Natural killer cell (primary cell): Measurements from ENCODE around the gene BRCA2. TPM values are rescaled to one million over a fixed set of nuclear protein-coding genes. Genes with fewer than 3 reads are reported as not detected.
A peak's percentile ranks its signal among the peaks of the same experiment; 100 is the strongest.

ENCODE experiments used
- ATAC-seq, 3 donors: fragments of 150-1000 bp in 2 of 3; fragments of 200-7000 bp in 1 of 3; cut with Tn5 transposase; 1 replicate in 1 of 3; 2 replicates in 2 of 3; pipeline ENCODE4 v1.10.0; 2021; ENCODE audit warnings: mild to moderate bottlenecking in 2 of 3, moderate library complexity in 2 of 3
- DNase-seq, 2 donors: peaks; one replicate each; pipeline versions ENCODE4 v3.0.0 to v3.0.0-alpha.2; 2013 to 2021; ENCODE audit warnings: mixed read lengths in 1 of 2
- H3K27ac ChIP-seq: one replicate; pipeline ENCODE4 v1.5.1; 2013; ENCODE audit warnings: mild to moderate bottlenecking, low read length
- H3K27me3 ChIP-seq: one replicate; pipeline ENCODE4 v1.6.1; 2013; ENCODE audit warnings: low read length; ENCODE audit not compliant: control insufficient read depth, insufficient read depth
- H3K36me3 ChIP-seq: one replicate; pipeline ENCODE4 v1.6.1; 2013; ENCODE audit warnings: low read length; ENCODE audit not compliant: control insufficient read depth, insufficient read depth
- H3K4me1 ChIP-seq: one replicate; pipeline ENCODE4 v1.6.1; 2013; ENCODE audit warnings: low read length; ENCODE audit not compliant: control insufficient read depth, insufficient read depth
- H3K4me3 ChIP-seq: one replicate; pipeline ENCODE4 v1.5.1; 2013; ENCODE audit warnings: low read length
- H3K9me3 ChIP-seq: one replicate; pipeline ENCODE4 v1.6.1; 2013; ENCODE audit warnings: low read length; ENCODE audit not compliant: control insufficient read depth, insufficient read depth
- H3K27ac Mint-ChIP-seq, 2 donors: one replicate each; pipeline ENCODE4 v1.8.0; 2022; ENCODE audit warnings: mild to moderate bottlenecking in 2 of 2, mixed read lengths in 2 of 2, moderate library complexity in 1 of 2
- H3K27me3 Mint-ChIP-seq, 2 donors: one replicate each; pipeline ENCODE4 v1.8.0; 2022; ENCODE audit warnings: low read depth in 2 of 2, mixed read lengths in 2 of 2
- H3K36me3 Mint-ChIP-seq: one replicate; pipeline ENCODE4 v1.8.0; 2022; ENCODE audit warnings: mixed read lengths
- H3K4me1 Mint-ChIP-seq, 2 donors: one replicate each; pipeline ENCODE4 v1.8.0; 2022; ENCODE audit warnings: mixed read lengths in 2 of 2
- H3K4me3 Mint-ChIP-seq: one replicate; pipeline ENCODE4 v1.8.0; 2022; ENCODE audit warnings: mild to moderate bottlenecking, moderate library complexity, mixed read lengths
- H3K9me3 Mint-ChIP-seq, 2 donors: one replicate each; pipeline ENCODE4 v1.8.0; 2022; ENCODE audit warnings: mixed read lengths in 2 of 2
- CTCF ChIP-seq: fragments of 200-600 bp; IDR thresholded peaks from one replicate; pipeline ENCODE4 v1.8.0; 2022; ENCODE audit warnings: antibody characterized with exemption
- WGBS: methylation state at CpG from one replicate; pipeline ENCODE4 v1.1.7; 2013; ENCODE audit warnings: missing lambda C conversion rate; ENCODE audit not compliant: insufficient coverage; 5-methylcytosine and 5-hydroxymethylcytosine counted together
- intact Hi-C: fragments of 100-400 bp; cut with micrococcal nuclease; formaldehyde crosslinking; loops from one replicate; pipeline ENCODE4 v1.14.2; 2022
- total RNA-seq, 4 donors: library from RNA; stranded (reverse); fragments of 120-200 nt in 1 of 4; gene quantifications; one replicate each; pipeline versions ENCODE4 v1.2.3 to v1.2.4, GENCODE V29; 2013 to 2022

Gene BRCA2
- total RNA-seq, 3 donors from 2014 or later (not counting 1 experiment from before 2014, with no cell fraction given), result 3.6 to 4.3 (median 3.6) TPM

GRCh38 chr13:32415019-32415418 is 99.7 kb downstream of the BRCA2 start:
- Histone ChIP-seq H3K36me3 (peaks cover 7% of the 10 kb centered on the region), H3K9me3 (no peaks in the 10 kb centered on the region), H3K27ac (no peak overlapping the region), H3K27me3 (no peaks in the 10 kb centered on the region), H3K4me3 (no peak overlapping the region), H3K4me1 (no peaks in the 10 kb centered on the region)
- ATAC-seq, result peak; percentile 62 to 73 (median 65)
- Mint-ChIP-seq H3K9me3 (no peaks in the 10 kb centered on the region), H3K36me3 (no peaks in the 10 kb centered on the region), H3K27me3 (no peaks in the 10 kb centered on the region), H3K4me1 (peaks cover 21 to 27% of the 10 kb centered on the region in 2 donors), H3K27ac (no peak overlapping the region), H3K4me3 (no peak overlapping the region)
- peak; percentile 59 for TF ChIP-seq CTCF
- intact Hi-C loops, result no loop called here
- DNase-seq, result peak in 1 of 2 donors; percentile 51

- intact Hi-C loops, result no loop called here
- Mint-ChIP-seq H3K4me3 (no peak overlapping the region), H3K4me1 (peaks cover 13 to 23% of the 10 kb centered on the region in 2 donors), H3K27me3 (no peaks in the 10 kb centered on the region), H3K9me3 (no peaks in the 10 kb centered on the region), H3K27ac (peak overlapping the region in 1 of 2 donors; percentile 11), H3K36me3 (no peaks in the 10 kb centered on the region)
- 95% methylated on average over 1 of the region's 1 CpG for WGBS
- H3K9me3 ChIP-seq, result no peaks in the 10 kb centered on the region
- no peak for TF ChIP-seq CTCF
- no peak overlapping the region for H3K27ac ChIP-seq
- H3K36me3 ChIP-seq, result peaks cover 9% of the 10 kb centered on the region
- DNase-seq, result no peak
- H3K4me1 ChIP-seq, result no peaks in the 10 kb centered on the region
- H3K4me3 ChIP-seq, result no peak overlapping the region
- H3K27me3 ChIP-seq, result no peaks in the 10 kb centered on the region
- no peak for ATAC-seq
Observed at GRCh38 chr13:32417995-32418394, 102.7 kb downstream of the BRCA2 start.

GRCh38 chr13:32419862-32420261 is 104.6 kb downstream of the BRCA2 start:
- 100% methylated on average over 2 of the region's 2 CpGs for WGBS
- Mint-ChIP-seq H3K4me3 (no peak overlapping the region), H3K36me3 (no peaks in the 10 kb centered on the region), H3K9me3 (no peaks in the 10 kb centered on the region), H3K27ac (peak overlapping the region in 1 of 2 donors; percentile 52), H3K4me1 (peaks cover 27 to 37% of the 10 kb centered on the region in 2 donors), H3K27me3 (no peaks in the 10 kb centered on the region)
- intact Hi-C loops, result no loop called here
- no peak for DNase-seq
- no peak overlapping the region for H3K4me3 ChIP-seq
- H3K27ac ChIP-seq, result no peak overlapping the region
- H3K4me1 ChIP-seq, result peaks cover 3% of the 10 kb centered on the region
- no peaks in the 10 kb centered on the region for H3K9me3 ChIP-seq
- peak in 1 of 3 donors; percentile 28 for ATAC-seq
- no peaks in the 10 kb centered on the region for H3K27me3 ChIP-seq
- TF ChIP-seq CTCF, result no peak
- peaks cover 9% of the 10 kb centered on the region for H3K36me3 ChIP-seq

- TF ChIP-seq CTCF, result no peak
- Histone ChIP-seq H3K27me3 (no peaks in the 10 kb centered on the region), H3K9me3 (no peaks in the 10 kb centered on the region), H3K4me3 (no peak overlapping the region), H3K36me3 (peaks cover 7% of the 10 kb centered on the region), H3K27ac (no peak overlapping the region), H3K4me1 (peaks cover 25% of the 10 kb centered on the region)
- ATAC-seq (no peak), DNase-seq (no peak)
- peak overlapping the region; percentile 43 to 79 for H3K27ac Mint-ChIP-seq
- 73% methylated on average over 3 of the region's 3 CpGs for WGBS
- peaks cover 39 to 49% of the 10 kb centered on the region in 2 donors for H3K4me1 Mint-ChIP-seq
- H3K36me3 Mint-ChIP-seq, result no peaks in the 10 kb centered on the region
- H3K27me3 Mint-ChIP-seq, result no peaks in the 10 kb centered on the region
- intact Hi-C loops, result no loop called here
- H3K9me3 Mint-ChIP-seq, result no peaks in the 10 kb centered on the region
- H3K4me3 Mint-ChIP-seq, result no peak overlapping the region
Observed at GRCh38 chr13:32423592-32423991, 108.3 kb downstream of the BRCA2 start.
